HL-60 (cell line): ENCODE data around the gene IFT22.
"Not testable (repeated sequence)": the region's sequence is repeated elsewhere in the genome, so short reads cannot be mapped to it uniquely, and the experiment has no call there.

Experiments used
- POLR2AphosphoS5 ChIP-seq: IDR thresholded peaks from 2 replicates; pipeline ENCODE4 v1.6.1; 2012; ENCODE audit warnings: low read depth
- REST ChIP-seq: IDR thresholded peaks from 2 replicates; pipeline ENCODE4 v1.6.1; 2012; ENCODE audit warnings: low read depth; ENCODE audit not compliant: insufficient replicate concordance
- TF ChIP-seq, protein P1 (sequence below): IDR thresholded peaks from one replicate; pipeline ENCODE4 v1.5.1; 2011; ENCODE audit warnings: low read length, control low read depth, inconsistent platforms; ENCODE audit not compliant: insufficient read depth

DNA sequence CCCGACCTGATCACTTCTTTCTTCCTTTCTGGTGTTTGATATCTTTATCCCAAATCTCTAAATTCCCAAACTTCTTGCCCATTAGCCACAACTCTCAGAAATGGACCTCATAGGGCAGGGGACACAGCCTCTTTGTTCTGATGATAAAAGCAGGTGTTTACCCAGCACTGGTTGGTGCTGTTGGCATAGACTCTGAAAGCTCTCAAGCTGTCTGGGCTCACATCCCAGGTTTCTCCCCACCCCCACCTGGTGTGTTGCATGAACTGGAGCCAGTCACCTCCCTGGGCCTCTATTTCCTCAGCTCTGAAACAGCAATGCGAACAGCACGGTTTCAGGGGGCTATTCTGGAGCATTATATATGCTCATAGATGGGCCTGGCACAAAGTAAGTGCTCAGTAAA lies 35.7 kb downstream of the IFT22 start:
- TF ChIP-seq, protein P1, sequence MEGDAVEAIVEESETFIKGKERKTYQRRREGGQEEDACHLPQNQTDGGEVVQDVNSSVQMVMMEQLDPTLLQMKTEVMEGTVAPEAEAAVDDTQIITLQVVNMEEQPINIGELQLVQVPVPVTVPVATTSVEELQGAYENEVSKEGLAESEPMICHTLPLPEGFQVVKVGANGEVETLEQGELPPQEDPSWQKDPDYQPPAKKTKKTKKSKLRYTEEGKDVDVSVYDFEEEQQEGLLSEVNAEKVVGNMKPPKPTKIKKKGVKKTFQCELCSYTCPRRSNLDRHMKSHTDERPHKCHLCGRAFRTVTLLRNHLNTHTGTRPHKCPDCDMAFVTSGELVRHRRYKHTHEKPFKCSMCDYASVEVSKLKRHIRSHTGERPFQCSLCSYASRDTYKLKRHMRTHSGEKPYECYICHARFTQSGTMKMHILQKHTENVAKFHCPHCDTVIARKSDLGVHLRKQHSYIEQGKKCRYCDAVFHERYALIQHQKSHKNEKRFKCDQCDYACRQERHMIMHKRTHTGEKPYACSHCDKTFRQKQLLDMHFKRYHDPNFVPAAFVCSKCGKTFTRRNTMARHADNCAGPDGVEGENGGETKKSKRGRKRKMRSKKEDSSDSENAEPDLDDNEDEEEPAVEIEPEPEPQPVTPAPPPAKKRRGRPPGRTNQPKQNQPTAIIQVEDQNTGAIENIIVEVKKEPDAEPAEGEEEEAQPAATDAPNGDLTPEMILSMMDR: not testable (repeated sequence)
- not testable (repeated sequence) for TF ChIP-seq REST, POLR2AphosphoS5
